GM18517 (cell line): ENCODE results near the gene PLA2G2F.

ENCODE experiments used
- ATAC-seq: cut with Tn5 transposase; IDR thresholded peaks from one replicate; pipeline ENCODE4 v1.9.1; 2021; ENCODE audit warnings: mild to moderate bottlenecking, moderate library complexity; ENCODE audit not compliant: unreplicated experiment

The PLA2G2F gene

GRCh38 chr1:20138961-20139550 is at the start of gene PLA2G2F:
TSS of gene PLA2G2F (plus strand) at chr1:20139323. CDS start at chr1:20139428, 105 bp downstream.
- ATAC-seq, result no peak

- no peak for ATAC-seq
These were observed 49.6 kb upstream of the PLA2G2F start for GRCh38 chr1:20089328-20090077.

- no peak for ATAC-seq
These were observed 49.0 kb upstream of the PLA2G2F start for GRCh38 chr1:20090119-20090518.

- no peak for ATAC-seq
These were observed 48.5 kb upstream of the PLA2G2F start for GRCh38 chr1:20090641-20091040.

- no peak for ATAC-seq
These were observed 45.8 kb upstream of the PLA2G2F start for GRCh38 chr1:20093303-20093702.

- ATAC-seq, result no peak
These were observed 45.2 kb upstream of the PLA2G2F start for GRCh38 chr1:20093940-20094391.

- ATAC-seq, result no peak
These were observed 43.3 kb upstream of the PLA2G2F start for GRCh38 chr1:20095564-20096434.

GRCh38 chr1:20096840-20097447 is 42.2 kb upstream of the PLA2G2F start:
- no peak for ATAC-seq

- ATAC-seq, result no peak
These were observed 39.6 kb upstream of the PLA2G2F start for GRCh38 chr1:20099533-20099932.

GRCh38 chr1:20100632-20101355 is 38.3 kb upstream of the PLA2G2F start:
- ATAC-seq, result no peak

GRCh38 chr1:20102875-20103274 is 36.2 kb upstream of the PLA2G2F start:
- no peak for ATAC-seq

GRCh38 chr1:20105856-20106255 is 33.3 kb upstream of the PLA2G2F start:
- no peak for ATAC-seq

- ATAC-seq, result no peak
These were observed 31.8 kb upstream of the PLA2G2F start for GRCh38 chr1:20107351-20107750.

- no peak for ATAC-seq
These were observed 31.3 kb upstream of the PLA2G2F start for GRCh38 chr1:20107796-20108195.

GRCh38 chr1:20108366-20109123 is 30.6 kb upstream of the PLA2G2F start:
- ATAC-seq, result no peak

GRCh38 chr1:20109223-20109856 is 29.8 kb upstream of the PLA2G2F start:
- ATAC-seq, result no peak

- no peak for ATAC-seq
These were observed 28.4 kb upstream of the PLA2G2F start for GRCh38 chr1:20110679-20111078.

GRCh38 chr1:20111452-20111851 is 27.7 kb upstream of the PLA2G2F start:
- ATAC-seq, result no peak

GRCh38 chr1:20112279-20113000 is 26.7 kb upstream of the PLA2G2F start:
- no peak for ATAC-seq
